Measurements from ENCODE around the gene EML1.
"Not testable (repeated sequence)": the region's sequence is repeated elsewhere in the genome, so short reads cannot be mapped to it uniquely, and the experiment has no call there.

DNA sequence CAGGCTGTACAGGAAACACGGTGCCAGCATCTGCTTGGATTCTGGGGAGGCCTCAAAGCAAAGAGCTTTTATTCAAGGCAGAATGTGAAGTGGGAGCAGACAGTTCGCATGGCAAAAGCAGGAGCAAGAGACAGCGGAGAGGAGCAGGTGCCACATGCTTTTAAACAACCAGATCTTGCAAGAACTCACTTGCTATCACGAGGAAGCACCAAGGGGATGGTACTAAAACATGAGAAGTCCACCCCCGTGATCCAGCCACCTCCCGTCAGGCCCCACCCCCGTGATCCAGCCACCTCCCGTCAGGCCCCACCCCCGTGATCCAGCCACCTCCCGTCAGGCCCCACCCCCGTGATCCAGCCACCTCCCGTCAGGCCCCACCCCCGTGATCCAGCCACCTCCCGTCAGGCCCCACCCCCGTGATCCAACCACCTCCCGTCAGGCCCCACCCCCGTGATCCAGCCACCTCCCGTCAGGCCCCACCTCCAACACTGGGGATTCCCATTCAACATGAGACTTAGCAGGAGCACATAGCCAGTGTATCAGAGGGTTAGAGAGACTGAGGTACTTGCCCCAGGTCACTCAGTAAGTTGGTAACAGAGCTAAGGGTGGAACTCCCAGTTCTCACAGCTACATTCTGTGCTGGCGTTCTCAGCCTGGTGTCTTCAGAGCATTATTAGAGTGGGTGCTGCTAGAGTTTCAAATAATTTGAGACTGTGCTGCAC is 156.0 kb downstream of the EML1 start:
- TF ChIP-seq, protein P1, sequence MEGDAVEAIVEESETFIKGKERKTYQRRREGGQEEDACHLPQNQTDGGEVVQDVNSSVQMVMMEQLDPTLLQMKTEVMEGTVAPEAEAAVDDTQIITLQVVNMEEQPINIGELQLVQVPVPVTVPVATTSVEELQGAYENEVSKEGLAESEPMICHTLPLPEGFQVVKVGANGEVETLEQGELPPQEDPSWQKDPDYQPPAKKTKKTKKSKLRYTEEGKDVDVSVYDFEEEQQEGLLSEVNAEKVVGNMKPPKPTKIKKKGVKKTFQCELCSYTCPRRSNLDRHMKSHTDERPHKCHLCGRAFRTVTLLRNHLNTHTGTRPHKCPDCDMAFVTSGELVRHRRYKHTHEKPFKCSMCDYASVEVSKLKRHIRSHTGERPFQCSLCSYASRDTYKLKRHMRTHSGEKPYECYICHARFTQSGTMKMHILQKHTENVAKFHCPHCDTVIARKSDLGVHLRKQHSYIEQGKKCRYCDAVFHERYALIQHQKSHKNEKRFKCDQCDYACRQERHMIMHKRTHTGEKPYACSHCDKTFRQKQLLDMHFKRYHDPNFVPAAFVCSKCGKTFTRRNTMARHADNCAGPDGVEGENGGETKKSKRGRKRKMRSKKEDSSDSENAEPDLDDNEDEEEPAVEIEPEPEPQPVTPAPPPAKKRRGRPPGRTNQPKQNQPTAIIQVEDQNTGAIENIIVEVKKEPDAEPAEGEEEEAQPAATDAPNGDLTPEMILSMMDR (IDR thresholded peaks at IDR 0.05; ENCODE audit: poor library complexity): not testable (repeated sequence)
- TF ChIP-seq EZH2 (IDR thresholded peaks at IDR 0.05; ENCODE audit: borderline replicate concordance); EZH2phosphoT487 (IDR thresholded peaks at IDR 0.05; ENCODE audit: low read depth, severe bottlenecking, unreplicated experiment): not testable (repeated sequence)

All from hepatocyte (in vitro differentiated cells).